Gastrocnemius medialis (tissue), 4 donors: ENCODE results near the gene OR9G1.

Experiments used
- CTCF ChIP-seq, 5 experiments: fragments of 450-650 bp in 3 of 5; fragments of 200-600 bp in 2 of 5; sonication (generic) in 2 of 5; IDR thresholded peaks in 4 of 5; conservative IDR thresholded peaks in 1 of 5; 1 replicate in 4 of 5; 2 replicates in 1 of 5; pipeline ENCODE4 v1.5.1; 2016 to 2019; ENCODE audit warnings: antibody characterized with exemption in 5 of 5, mild to moderate bottlenecking in 3 of 5, moderate library complexity in 3 of 5
- POLR2A ChIP-seq, 2 donors: fragments of 450-650 bp; IDR thresholded peaks; one replicate each; pipeline ENCODE4 v1.6.1; 2017; ENCODE audit warnings: antibody characterized with exemption in 2 of 2, mild to moderate bottlenecking in 2 of 2, moderate library complexity in 2 of 2

GRCh38 chr11:56670984-56671383 is 27.9 kb upstream of the OR9G1 start:
- no peak for TF ChIP-seq CTCF (IDR thresholded peaks at IDR 0.05 in 4 of 5, conservative IDR thresholded peaks at IDR 0.05 in 1 of 5)
- TF ChIP-seq POLR2A (IDR thresholded peaks at IDR 0.05), result no peak
